ENCODE results near the gene DCTN5. TPM values are rescaled to one million over a fixed set of nuclear protein-coding genes. Genes with fewer than 3 reads are reported as not detected.

The DCTN5 gene
- total RNA-seq, 1 experiment from 2014 or later = 57.8 TPM

DNA sequence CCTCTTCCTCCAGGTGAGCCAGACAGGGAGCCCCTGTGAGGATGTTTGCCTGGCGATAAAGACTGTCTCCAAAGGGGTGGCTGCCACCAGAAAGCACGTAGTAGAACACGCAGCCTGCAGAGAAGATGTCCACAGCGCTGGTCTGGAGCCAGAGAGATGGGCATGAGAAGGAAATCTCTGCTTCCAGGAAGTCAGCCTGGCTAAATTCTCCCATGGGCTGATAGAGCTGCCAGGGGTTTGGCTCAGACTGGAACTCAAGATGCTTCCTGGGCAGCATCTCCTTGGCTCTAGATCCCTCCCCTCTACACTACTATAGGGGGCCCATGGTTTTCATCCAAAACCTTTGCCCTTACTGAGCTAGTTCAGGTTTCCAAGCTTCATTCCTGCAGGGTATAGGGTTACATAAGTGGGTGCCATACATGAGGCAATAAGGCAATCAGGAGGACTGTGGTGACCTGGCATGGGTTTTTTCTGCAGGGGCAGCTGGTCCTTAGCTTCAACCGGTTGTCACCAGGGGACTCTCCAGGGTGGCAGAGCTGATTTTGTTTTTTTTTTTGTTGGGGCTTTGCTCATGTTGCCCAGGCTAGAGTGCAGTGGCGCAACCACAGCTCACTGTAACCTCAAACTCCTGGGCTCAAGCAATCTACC lies 51.0 kb downstream of the DCTN5 start:
- no peak for DNase-seq (ENCODE audit: low read depth in 1 of 2, low spot score in 2 of 2)
- Histone ChIP-seq H3K4me1 (replicated peaks) (no peaks in the 10 kb centered on the region), H3K36me3 (peaks cover 51% of the 10 kb centered on the region), H3K27me3 (replicated peaks) (no peaks in the 10 kb centered on the region), H3K4me3 (no peak overlapping the region), H3K27ac (no peak overlapping the region), H3K9me3 (replicated peaks) (no peaks in the 10 kb centered on the region)

DNA sequence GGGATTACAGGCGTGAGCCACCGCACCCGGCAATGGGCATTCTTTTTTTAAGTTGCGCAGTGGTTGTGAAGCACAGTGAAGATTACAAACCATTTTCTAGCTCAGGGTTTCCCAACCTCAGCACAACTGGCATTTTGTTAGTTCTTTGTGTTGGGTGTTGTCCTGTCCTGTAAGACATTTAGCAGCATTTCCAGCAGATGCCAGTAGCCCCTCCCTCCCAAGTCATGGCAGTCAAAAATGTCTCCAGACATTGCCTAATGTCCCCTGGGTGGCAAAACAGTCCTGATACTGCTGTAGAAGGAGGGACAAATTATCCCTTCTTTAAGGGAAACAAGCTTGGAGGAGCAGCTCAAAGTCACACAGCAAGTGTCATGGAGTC lies 53.0 kb downstream of the DCTN5 start:
- Histone ChIP-seq H3K9me3 (replicated peaks) (no peaks in the 10 kb centered on the region), H3K27ac (no peak overlapping the region), H3K4me1 (replicated peaks) (no peaks in the 10 kb centered on the region), H3K4me3 (no peak overlapping the region), H3K36me3 (peaks cover 32% of the 10 kb centered on the region), H3K27me3 (replicated peaks) (no peaks in the 10 kb centered on the region)
- no peak for DNase-seq (ENCODE audit: low read depth in 1 of 2, low spot score in 2 of 2)

DNA sequence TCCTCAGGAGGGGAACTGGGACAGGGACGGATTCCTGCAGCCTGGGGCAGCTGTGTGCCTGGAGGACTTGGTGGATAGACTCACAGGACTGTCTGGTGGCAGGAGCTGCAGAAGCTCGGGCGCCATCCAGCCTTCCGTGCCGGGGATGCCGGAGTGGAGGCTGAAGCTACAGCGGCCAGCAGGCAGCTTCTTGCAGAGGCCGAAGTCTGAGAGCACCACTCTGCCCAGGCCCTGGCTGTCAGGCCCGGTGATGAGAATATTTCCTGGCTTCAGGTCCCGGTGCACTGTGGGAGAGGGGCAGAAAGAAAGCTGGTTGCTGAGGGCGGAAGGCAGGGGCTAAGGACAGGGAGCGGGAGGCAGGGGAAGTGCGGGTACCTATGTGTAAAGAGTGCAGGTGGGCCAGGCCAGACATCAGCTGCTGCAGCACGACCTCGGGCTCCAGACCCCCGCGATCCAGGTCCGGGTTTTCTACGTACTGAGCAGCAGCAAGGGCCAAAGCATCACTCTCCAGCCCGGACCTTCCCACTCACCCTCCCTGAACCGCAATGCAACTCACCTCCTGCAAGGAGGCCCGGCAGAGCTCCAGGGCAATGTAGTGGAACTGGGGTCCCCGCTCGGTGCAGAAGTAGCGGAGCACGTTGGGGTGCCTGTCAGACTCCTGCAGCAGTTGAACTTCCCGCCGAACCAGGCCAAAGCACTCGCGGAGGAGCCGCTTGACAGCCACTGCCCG lies 53.5 kb downstream of the DCTN5 start:
- no peak overlapping the region for H3K27ac ChIP-seq
- peaks cover 26% of the 10 kb centered on the region for H3K36me3 ChIP-seq
- H3K9me3 ChIP-seq (replicated peaks) = no peaks in the 10 kb centered on the region
- H3K4me1 ChIP-seq (replicated peaks) = no peaks in the 10 kb centered on the region
- no peaks in the 10 kb centered on the region for H3K27me3 ChIP-seq (replicated peaks)
- DNase-seq (ENCODE audit: low read depth in 1 of 2, low spot score in 2 of 2) = no peak
- H3K4me3 ChIP-seq = no peak overlapping the region

DNA sequence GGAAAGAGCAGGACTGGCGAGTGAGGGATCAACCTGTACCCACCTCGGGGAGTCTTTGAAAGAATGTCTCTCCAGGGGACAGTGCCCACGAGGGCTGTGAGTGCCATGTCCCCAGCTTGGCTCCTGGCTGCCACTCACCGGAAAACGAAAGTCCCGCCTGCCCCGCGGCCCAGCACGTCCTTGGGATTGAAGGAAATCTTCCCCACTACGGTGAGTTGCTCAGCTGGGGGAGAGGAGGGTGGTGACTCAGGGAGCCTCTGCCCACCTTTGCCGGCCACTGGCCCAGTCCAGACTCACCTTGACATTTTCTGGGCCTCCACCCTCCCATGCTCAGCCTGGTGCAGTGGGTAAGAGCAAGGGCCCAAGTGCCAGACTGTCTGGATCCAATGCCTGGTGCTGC lies 54.5 kb downstream of the DCTN5 start:
- H3K9me3 ChIP-seq (replicated peaks) = no peaks in the 10 kb centered on the region
- H3K4me3 ChIP-seq = no peak overlapping the region
- H3K36me3 ChIP-seq = peaks cover 17% of the 10 kb centered on the region
- no peaks in the 10 kb centered on the region for H3K4me1 ChIP-seq (replicated peaks)
- no peak for DNase-seq (ENCODE audit: low read depth in 1 of 2, low spot score in 2 of 2)
- H3K27ac ChIP-seq = no peak overlapping the region
- no peaks in the 10 kb centered on the region for H3K27me3 ChIP-seq (replicated peaks)

DNA sequence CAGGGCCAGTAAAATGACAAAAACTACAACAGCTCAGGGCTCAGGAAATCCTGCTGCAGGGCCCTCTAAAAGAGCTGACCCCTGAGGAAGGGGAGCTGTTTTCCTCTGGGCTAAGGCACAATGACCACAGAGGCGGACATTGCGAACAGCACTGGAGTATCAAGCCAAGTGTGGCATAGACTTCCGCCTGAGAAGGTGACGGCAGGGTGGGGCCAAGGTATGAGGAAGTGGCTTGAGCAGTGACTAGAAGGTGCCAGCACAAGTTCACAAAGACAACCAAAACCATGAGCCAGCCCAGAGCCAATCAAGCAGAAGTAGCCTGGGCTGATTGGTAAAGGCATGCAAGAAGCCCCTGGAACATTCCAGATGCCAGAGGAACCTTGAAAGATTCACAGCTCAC lies 57.8 kb downstream of the DCTN5 start:
- Histone ChIP-seq H3K4me1 (replicated peaks) (no peaks in the 10 kb centered on the region), H3K4me3 (no peak overlapping the region), H3K9me3 (replicated peaks) (no peaks in the 10 kb centered on the region), H3K27me3 (replicated peaks) (no peaks in the 10 kb centered on the region), H3K36me3 (no peaks in the 10 kb centered on the region), H3K27ac (no peak overlapping the region)
- DNase-seq (ENCODE audit: low read depth in 1 of 2, low spot score in 2 of 2) = no peak

DNA sequence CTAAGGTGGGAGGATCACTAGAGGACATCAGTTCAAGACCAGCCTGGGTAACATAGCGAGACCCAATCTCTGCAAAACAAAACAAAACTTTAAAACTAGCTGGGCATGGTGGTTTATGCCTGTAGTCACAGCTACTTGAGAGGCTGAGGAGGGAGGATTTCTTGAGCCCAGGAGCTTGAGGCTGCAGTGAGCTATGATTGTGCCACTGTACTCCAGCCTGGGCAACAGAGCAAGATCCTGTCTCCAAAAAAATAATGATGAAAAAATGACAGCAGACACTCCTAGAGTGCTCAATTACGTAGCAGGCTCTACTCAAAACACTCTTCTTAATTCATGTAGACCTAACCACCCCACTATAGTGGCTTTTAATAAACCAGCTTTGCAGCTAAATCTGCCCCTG lies 58.8 kb downstream of the DCTN5 start:
- Histone ChIP-seq H3K9me3 (replicated peaks) (no peaks in the 10 kb centered on the region), H3K27me3 (replicated peaks) (no peaks in the 10 kb centered on the region), H3K27ac (no peak overlapping the region), H3K4me3 (no peak overlapping the region), H3K4me1 (replicated peaks) (no peaks in the 10 kb centered on the region), H3K36me3 (no peaks in the 10 kb centered on the region)
- no peak for DNase-seq (ENCODE audit: low read depth in 1 of 2, low spot score in 2 of 2)

DNA sequence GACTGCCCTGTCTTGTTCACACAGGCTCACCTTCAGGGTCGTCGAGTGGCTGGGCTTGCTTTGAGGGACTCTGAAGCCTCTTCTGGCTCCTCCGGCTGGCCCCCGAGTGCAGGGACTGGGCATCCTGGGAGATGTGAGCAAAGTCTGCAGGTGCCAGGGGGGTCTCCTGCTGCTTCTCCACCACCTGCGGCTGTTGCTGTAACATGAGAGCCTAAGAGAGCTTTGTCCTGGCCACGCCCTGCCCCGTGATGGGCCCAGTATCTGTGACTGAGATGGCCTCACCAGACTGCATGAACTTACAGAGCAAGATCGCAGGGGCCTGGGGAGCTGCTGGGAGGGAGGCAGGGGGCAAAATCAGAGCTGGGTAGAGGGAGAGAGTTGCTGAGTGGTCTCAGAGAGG lies 59.2 kb downstream of the DCTN5 start:
- H3K27ac ChIP-seq = no peak overlapping the region
- H3K4me3 ChIP-seq = no peak overlapping the region
- H3K27me3 ChIP-seq (replicated peaks) = no peaks in the 10 kb centered on the region
- H3K36me3 ChIP-seq = no peaks in the 10 kb centered on the region
- no peak for DNase-seq (ENCODE audit: low read depth in 1 of 2, low spot score in 2 of 2)
- H3K9me3 ChIP-seq (replicated peaks) = no peaks in the 10 kb centered on the region
- H3K4me1 ChIP-seq (replicated peaks) = no peaks in the 10 kb centered on the region

DNA sequence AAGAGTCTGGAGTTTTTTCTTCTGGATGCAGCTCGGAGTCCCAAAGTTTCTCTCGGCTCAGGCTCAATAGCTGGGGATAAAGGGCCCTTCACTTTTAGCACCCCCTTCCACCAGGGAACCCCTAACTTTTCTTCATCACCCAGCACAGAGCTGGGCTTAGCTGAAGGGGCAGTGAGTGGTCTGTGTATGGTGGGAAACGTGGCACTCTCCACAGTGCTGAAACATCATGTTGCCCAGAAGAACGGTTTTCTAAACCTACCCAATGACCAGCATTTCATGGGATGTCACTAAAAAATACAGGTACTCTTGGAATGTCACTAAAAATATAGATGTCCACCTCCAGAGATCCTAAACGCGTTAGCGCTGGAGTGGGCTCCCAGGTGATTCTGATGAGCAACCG lies 59.8 kb downstream of the DCTN5 start:
- no peak for DNase-seq (ENCODE audit: low read depth in 1 of 2, low spot score in 2 of 2)
- H3K36me3 ChIP-seq = no peaks in the 10 kb centered on the region

DNA sequence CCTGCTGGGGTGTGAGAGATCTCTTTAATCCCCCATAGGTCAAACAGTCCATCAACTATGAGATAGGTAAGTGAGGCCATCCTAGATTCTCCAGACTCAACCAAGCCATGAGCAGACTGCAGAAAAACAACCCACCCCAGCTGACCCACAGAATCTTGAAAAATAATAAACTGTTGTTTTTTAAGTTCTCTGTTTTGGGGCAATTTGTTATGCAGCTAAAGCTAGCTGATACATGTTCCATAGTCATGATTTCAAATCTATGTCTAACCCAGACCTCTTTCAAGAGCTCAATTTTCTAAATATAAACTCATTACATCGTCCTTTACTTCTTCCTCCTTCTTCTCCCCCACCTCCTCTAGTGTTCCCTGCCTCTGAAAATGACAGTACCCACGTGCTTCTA lies 61.7 kb downstream of the DCTN5 start:
- no peak for DNase-seq (ENCODE audit: low read depth in 1 of 2, low spot score in 2 of 2)
- Histone ChIP-seq H3K27ac (no peak overlapping the region), H3K4me3 (no peak overlapping the region), H3K4me1 (replicated peaks) (no peaks in the 10 kb centered on the region), H3K27me3 (replicated peaks) (no peaks in the 10 kb centered on the region), H3K9me3 (replicated peaks) (no peaks in the 10 kb centered on the region), H3K36me3 (no peaks in the 10 kb centered on the region)

More for the DNA sequence above, 59.8 kb downstream of the DCTN5 start:
- Histone ChIP-seq H3K4me3 (no peak overlapping the region), H3K27ac (no peak overlapping the region), H3K27me3 (replicated peaks) (no peaks in the 10 kb centered on the region), H3K4me1 (replicated peaks) (no peaks in the 10 kb centered on the region), H3K9me3 (replicated peaks) (no peaks in the 10 kb centered on the region)

DNA sequence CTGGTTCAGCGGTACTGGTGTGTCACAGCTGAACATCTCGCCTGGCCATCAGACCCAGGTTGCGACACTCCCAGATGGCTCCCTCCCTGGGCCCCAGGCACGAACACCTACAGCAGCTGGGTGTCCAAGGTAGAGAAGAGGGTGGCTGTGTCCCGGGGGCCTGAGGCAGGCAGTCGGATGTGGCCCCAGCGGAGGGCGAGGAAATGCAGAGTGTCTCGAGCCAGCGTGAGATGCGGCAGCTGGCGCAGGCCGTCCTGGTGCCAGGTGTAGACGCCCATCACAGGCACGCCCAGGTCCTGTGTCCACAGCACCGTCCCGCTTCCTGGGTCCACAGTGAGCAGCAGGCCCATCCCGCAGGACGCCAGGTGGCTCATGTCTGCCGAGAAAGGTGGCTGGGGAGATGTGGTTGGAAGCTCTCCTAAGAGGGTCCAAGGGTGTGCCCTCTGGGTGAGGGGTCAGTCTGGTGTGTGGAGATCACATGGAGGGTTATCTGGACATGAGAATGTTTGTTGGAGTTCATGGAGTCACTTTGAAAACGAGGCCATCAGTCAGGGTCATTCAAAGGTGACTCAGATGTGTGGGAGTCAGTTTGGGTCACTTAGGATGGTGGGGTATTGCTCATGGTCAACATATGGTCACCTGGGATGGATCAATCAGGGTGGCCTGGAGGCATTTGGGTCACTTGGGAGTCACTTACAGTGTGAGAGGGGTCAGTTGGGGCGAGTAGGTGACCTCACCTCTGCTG lies 63.7 kb downstream of the DCTN5 start:
- Histone ChIP-seq H3K9me3 (replicated peaks) (no peaks in the 10 kb centered on the region; the same call in 1 of the 2 replicates), H3K36me3 (no peaks in the 10 kb centered on the region), H3K4me1 (replicated peaks) (no peaks in the 10 kb centered on the region), H3K27me3 (replicated peaks) (no peaks in the 10 kb centered on the region), H3K4me3 (no peak overlapping the region), H3K27ac (no peak overlapping the region)
- no peak for DNase-seq (ENCODE audit: low read depth in 1 of 2, low spot score in 2 of 2)

DNA sequence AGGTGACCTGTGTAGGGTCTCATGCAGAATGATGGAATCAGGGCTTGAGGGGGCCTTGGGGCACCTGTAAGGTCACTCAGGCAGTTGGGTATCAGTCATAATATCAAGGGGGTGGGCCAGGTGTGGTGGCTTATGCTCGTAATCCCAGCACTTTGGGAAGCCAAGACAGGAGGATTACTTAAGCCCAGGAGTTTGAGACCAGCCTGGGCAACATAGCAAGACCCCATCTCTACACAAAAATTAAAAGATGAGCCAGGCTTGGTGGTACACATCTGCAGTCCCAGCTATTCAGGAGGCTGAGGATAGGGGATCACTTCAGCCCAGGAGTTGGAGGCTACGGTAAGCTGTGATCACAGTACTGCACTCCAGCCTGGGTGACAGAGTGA lies 64.2 kb downstream of the DCTN5 start:
- Histone ChIP-seq H3K9me3 (replicated peaks) (peaks cover under 1% of the 10 kb centered on the region; the same call in 1 of the 2 replicates), H3K4me1 (replicated peaks) (no peaks in the 10 kb centered on the region), H3K27me3 (replicated peaks) (no peaks in the 10 kb centered on the region), H3K27ac (no peak overlapping the region), H3K4me3 (no peak overlapping the region), H3K36me3 (no peaks in the 10 kb centered on the region)
- DNase-seq (ENCODE audit: low read depth in 1 of 2, low spot score in 2 of 2) = no peak

DNA sequence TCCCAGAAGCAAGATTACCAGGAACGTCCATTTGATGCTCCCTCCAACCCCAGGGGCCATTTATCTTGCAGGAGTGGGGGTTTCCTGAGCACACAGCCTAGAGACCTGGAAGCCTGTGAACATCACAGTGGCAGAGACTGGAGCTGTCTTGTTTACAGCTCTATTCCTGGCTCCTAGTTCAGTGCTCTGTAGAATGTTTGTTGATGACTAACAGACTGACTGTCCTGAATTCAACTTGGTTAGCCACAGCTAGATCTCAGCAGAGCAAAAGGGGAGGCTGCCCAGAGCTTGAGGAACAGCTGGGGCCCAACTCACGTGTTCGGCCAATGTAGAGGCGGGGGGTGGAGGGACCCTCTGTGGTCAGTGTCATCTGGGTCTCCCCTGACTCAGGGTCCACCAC lies 65.2 kb downstream of the DCTN5 start:
- no peak for DNase-seq (ENCODE audit: low read depth in 1 of 2, low spot score in 2 of 2)
- Histone ChIP-seq H3K4me1 (replicated peaks) (no peaks in the 10 kb centered on the region), H3K9me3 (replicated peaks) (peaks cover 2% of the 10 kb centered on the region; the same call in 1 of the 2 replicates), H3K27ac (no peak overlapping the region), H3K27me3 (replicated peaks) (no peaks in the 10 kb centered on the region), H3K4me3 (no peak overlapping the region), H3K36me3 (no peaks in the 10 kb centered on the region)

DNA sequence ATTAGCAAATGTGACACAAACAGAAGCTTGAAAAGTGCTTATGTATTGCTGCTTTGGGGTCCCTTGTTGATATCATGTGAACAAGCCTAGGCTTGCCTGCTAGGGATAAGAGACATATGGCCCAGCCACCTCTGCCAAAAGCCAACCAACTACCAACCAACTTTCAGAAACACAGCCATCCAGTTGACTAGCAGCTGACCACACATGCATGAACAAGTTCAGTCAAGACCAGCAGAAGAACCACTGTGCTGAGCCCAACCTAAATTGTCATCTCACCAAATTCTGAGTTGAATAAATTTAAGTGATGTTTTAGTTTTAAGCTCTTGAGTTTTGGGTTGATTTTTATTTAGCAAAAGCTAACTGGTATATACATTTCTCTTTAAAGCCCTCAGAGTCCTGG lies 68.3 kb downstream of the DCTN5 start:
- Histone ChIP-seq H3K36me3 (no peaks in the 10 kb centered on the region), H3K27ac (no peak overlapping the region), H3K4me1 (replicated peaks) (no peaks in the 10 kb centered on the region), H3K4me3 (no peak overlapping the region), H3K27me3 (replicated peaks) (no peaks in the 10 kb centered on the region; the same call in 1 of the 2 replicates), H3K9me3 (replicated peaks) (peaks cover 2% of the 10 kb centered on the region; the same call in 1 of the 2 replicates)
- no peak for DNase-seq (ENCODE audit: low read depth in 1 of 2, low spot score in 2 of 2)

DNA sequence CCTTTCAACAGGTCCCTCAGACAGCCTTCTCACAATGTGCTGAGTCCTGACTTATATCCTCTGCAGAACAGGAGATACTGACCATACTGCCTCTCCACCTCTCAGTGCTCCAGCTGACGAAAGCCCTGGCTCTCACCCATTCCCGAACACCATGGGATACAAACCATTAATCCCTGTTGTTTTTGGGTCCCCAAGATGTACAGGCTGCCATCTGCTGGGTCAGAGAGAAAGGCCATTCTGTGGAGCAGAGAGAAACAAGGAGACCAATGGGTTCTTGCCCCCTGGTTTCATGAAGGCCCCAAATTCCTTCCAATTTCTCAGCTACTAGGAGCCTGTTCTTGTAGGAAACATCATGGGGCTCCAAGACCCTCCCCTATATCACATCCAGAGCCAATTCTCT lies 68.7 kb downstream of the DCTN5 start:
- Histone ChIP-seq H3K4me3 (no peak overlapping the region), H3K9me3 (replicated peaks) (peaks cover 2% of the 10 kb centered on the region; the same call in 1 of the 2 replicates), H3K36me3 (no peaks in the 10 kb centered on the region), H3K27ac (no peak overlapping the region), H3K27me3 (replicated peaks) (no peaks in the 10 kb centered on the region; the same call in 1 of the 2 replicates), H3K4me1 (replicated peaks) (no peaks in the 10 kb centered on the region)
- no peak for DNase-seq (ENCODE audit: low read depth in 1 of 2, low spot score in 2 of 2)
